NCI-H2029 treated with DMSO at 0.1 percent for 48 hours (cell line): ENCODE results near the gene NAA16.
"Not testable (repeated sequence)": the region's sequence is repeated elsewhere in the genome, so short reads cannot be mapped to it uniquely, and the experiment has no call there.

Experiments used
- DNase-seq: peaks from one replicate; lab custom pipeline; 2025; lab: John Stamatoyannopoulos, UW

Gene NAA16

GRCh38 chr13:41409611-41410010 lies 98.5 kb downstream of the NAA16 start:
- no peak for DNase-seq

DNA sequence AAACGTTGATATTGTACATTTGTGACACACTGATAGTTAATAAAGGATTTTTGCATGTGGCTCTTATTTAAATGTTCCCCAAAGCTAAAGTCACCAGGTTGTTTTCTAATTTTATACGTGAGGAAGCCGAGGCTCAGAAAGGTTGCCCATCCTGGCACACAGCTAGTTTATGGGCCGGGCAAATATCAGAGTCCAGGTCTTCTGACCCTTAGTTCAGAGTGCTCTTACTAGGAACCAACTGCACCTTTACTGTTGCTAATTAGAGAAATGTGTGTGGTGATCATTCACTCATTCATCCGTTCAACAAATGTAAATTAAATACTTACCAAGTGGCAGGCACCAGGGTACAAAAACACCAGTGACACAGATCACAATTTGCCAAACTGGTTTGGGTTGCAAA lies 100.0 kb downstream of the NAA16 start:
- no peak for DNase-seq

DNA sequence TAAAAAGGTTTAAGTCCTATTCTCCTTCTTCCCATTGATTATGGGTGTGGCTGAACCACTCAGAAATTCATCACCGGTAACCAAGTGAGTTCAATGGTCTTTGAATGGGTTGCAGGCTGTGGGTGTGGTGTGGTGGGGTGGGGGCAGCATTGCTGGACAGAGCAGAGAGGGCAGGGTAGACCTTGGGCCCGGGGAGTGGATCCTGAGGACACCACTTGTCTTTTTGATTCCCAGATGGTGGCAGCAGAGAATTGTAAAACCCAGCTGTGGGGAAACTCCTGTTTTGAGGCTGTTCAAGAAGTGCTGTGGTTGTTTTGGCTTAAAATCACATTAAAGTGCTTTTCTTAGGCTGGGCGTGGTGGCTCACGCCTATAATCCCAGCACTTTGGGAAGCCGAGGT lies 100.5 kb downstream of the NAA16 start:
- no peak for DNase-seq

- DNase-seq, result no peak
These were observed 102.8 kb downstream of the NAA16 start for GRCh38 chr13:41413872-41414271.

GRCh38 chr13:41416276-41416675 lies 105.2 kb downstream of the NAA16 start:
- DNase-seq, result no peak

GRCh38 chr13:41418027-41418426 lies 107.0 kb downstream of the NAA16 start:
- DNase-seq, result no peak

- no peak for DNase-seq
These were observed 107.7 kb downstream of the NAA16 start for GRCh38 chr13:41418731-41419130.

- no peak for DNase-seq
These were observed 108.1 kb downstream of the NAA16 start for GRCh38 chr13:41419206-41419605.

- no peak for DNase-seq
These were observed 109.1 kb downstream of the NAA16 start for GRCh38 chr13:41420146-41420545.

DNA sequence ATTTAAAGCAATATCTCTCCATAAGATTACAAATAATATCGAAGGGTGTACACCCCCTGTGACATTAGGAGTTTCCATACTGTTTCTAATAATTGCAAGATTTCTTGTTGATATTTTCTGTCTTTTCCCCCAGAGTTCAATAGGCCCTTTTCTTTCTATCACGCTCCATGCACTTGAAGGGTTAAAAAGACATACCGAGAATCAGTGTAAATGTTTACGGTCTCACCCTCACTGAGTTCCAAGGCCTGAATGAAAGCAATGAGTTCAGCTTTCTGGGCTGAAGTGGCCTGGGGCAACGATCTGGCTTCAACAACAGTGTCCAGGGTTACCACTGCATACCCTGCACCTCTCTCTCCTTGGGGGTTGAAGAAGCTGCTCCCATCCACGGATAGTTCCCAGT lies 110.3 kb downstream of the NAA16 start:
- DNase-seq, result not testable (repeated sequence)

- not testable (repeated sequence) for DNase-seq
These were observed 110.9 kb downstream of the NAA16 start for GRCh38 chr13:41421983-41422382.

GRCh38 chr13:41423259-41423658 lies 112.2 kb downstream of the NAA16 start:
- DNase-seq, result not testable (repeated sequence)

- DNase-seq, result not testable (repeated sequence)
These were observed 113.6 kb downstream of the NAA16 start for GRCh38 chr13:41424675-41425074.

GRCh38 chr13:41426047-41426446 lies 115.0 kb downstream of the NAA16 start:
- DNase-seq, result no peak
